Pancreas (tissue), 10 donors: ENCODE measurements around the gene AGBL4. TPM values are rescaled to one million over a fixed set of nuclear protein-coding genes. Genes with fewer than 3 reads are reported as not detected.

Experiments used
- ATAC-seq, 4 donors: fragments of 200-7000 bp; cut with Tn5 transposase; one replicate each; pipeline versions ENCODE4 v1.8.0 to v1.9.1; 2020; ENCODE audit warnings: mild to moderate bottlenecking in 4 of 4, moderate library complexity in 4 of 4
- DNase-seq, 6 donors: peaks; one replicate each; pipeline ENCODE4 v3.0.0-alpha.2; 2020
- FAIRE-seq: peaks from 2 replicates; lab custom pipeline; 2012; peaks lifted over from hg19 to GRCh38; lab: Jason Lieb, UNC
- H3K27ac ChIP-seq, 4 donors: fragments of 200-600 bp; sonication (generic); 1 replicate in 3 of 4; 2 replicates in 1 of 4; pipeline versions ENCODE4 v1.5.0 to v1.8.0; 2020
- H3K27me3 ChIP-seq, 4 donors: fragments of 200-600 bp; one replicate each; pipeline ENCODE4 v1.8.0; 2021
- H3K36me3 ChIP-seq, 3 donors: fragments of 200-600 bp; sonication (generic) in 1 of 3; one replicate each; pipeline versions ENCODE4 v1.5.0 to v1.8.0; 2020 to 2021
- H3K4me1 ChIP-seq, 3 donors: fragments of 200-600 bp; one replicate each; pipeline ENCODE4 v1.8.0; 2021
- H3K4me3 ChIP-seq, 4 donors: fragments of 200-600 bp; sonication (generic) in 2 of 4; one replicate each; pipeline versions ENCODE4 v1.5.0 to v1.8.0; 2020 to 2021
- H3K9me3 ChIP-seq, 4 donors: fragments of 200-600 bp; one replicate each; pipeline ENCODE4 v1.8.0; 2021
- WGBS, 2 donors: extraction: QIAGEN DNeasy Blood & Tissue Kit; methylation state at CpG; one replicate each; pipeline ENCODE4 v1.1.7; 2013; 5-methylcytosine and 5-hydroxymethylcytosine counted together
- intact Hi-C, 3 donors: fragments of 100-400 bp; cut with DNase I; formaldehyde crosslinking; loops; one replicate each; pipeline versions ENCODE4 v1.11.1 to v1.14.2; 2022
- polyA plus RNA-seq, 2 donors: library from polyadenylated mRNA; stranded (reverse); fragments of 200-250 nt; gene quantifications; one replicate each; pipeline ENCODE4 v1.2.3, GENCODE V29; 2013
- total RNA-seq, 6 donors: library from RNA; stranded (reverse); fragmentation: NEBNext Ultra II Directional in 4 of 6; extraction: Animal tissue kit (Norgen Biotek cat#: 25700) in 4 of 6; gene quantifications; one replicate each; pipeline versions ENCODE4 v1.2.1 to v1.2.4, GENCODE V29; 2021 to 2023
- TF ChIP-seq, protein P1 (sequence below), 4 donors: fragments of 200-600 bp; sonication (generic) in 3 of 4; IDR thresholded peaks; one replicate each; pipeline versions ENCODE4 v1.5.0 to v1.8.0; 2021; ENCODE audit warnings: antibody characterized with exemption in 4 of 4
- donor health status: healthy with polysubstance abuse.
- donor health status: DM: no; HTN: no; CAD: no; lungs with moderate emphysema.
- donor health status: DM: no; HTN: no; CAD: no.
- donor health status: control.
- donor health status: control.
- donor health status: Bipolar disorder and iron deficiency.
- donor health status: DM: yes; HTN: yes; CAD: no.
- donor health status: DM: no; HTN: no; CAD: no.
- donor health status: DM: no; HTN: no; CAD: no.
- donor health status: DM: yes; HTN: yes; CAD: no.

The AGBL4 gene
- total and polyA plus RNA-seq, 8 donors, result 0.15 to 1.2 (median 0.59) TPM

DNA sequence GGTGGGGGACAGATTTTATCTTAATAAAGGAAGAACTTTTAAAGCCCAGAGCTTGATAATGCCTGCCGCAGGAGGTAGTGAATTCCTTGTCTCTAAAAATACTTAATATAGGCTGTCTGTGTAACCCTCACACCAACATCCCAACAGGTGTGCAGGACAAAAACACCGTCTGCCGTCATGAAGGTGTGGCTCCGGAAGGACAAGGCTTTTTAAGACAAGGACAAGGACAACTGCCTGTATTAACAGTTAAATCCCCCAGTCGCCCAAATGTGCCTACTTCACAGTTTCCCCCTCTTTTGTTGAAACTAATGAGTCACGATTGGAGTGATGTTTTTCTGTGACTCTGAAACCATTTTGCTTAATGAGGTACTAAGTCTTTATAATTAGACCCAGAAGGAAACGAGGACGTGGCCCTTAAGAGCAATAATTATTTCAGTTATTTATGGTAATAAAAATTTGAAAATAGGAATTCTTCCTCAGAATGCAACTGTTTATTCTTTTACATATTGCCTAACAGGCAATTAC lies 1524.5 kb downstream of the AGBL4 start:
- Histone ChIP-seq H3K9me3 (no peaks in the 10 kb centered on the region), H3K4me3 (no peak overlapping the region), H3K4me1 (no peaks in the 10 kb centered on the region), H3K27me3 (no peaks in the 10 kb centered on the region), H3K27ac (no peak overlapping the region), H3K36me3 (no peaks in the 10 kb centered on the region)
- WGBS, 2 donors, result 70 to 82% methylated on average over 8 of the region's 8 CpGs
- DNase-seq, result no peak
- no peak for FAIRE-seq
- intact Hi-C loops, result no loop called here
- TF ChIP-seq, protein P1, sequence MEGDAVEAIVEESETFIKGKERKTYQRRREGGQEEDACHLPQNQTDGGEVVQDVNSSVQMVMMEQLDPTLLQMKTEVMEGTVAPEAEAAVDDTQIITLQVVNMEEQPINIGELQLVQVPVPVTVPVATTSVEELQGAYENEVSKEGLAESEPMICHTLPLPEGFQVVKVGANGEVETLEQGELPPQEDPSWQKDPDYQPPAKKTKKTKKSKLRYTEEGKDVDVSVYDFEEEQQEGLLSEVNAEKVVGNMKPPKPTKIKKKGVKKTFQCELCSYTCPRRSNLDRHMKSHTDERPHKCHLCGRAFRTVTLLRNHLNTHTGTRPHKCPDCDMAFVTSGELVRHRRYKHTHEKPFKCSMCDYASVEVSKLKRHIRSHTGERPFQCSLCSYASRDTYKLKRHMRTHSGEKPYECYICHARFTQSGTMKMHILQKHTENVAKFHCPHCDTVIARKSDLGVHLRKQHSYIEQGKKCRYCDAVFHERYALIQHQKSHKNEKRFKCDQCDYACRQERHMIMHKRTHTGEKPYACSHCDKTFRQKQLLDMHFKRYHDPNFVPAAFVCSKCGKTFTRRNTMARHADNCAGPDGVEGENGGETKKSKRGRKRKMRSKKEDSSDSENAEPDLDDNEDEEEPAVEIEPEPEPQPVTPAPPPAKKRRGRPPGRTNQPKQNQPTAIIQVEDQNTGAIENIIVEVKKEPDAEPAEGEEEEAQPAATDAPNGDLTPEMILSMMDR (IDR thresholded peaks at IDR 0.05), result no peak
- no peak for ATAC-seq

DNA sequence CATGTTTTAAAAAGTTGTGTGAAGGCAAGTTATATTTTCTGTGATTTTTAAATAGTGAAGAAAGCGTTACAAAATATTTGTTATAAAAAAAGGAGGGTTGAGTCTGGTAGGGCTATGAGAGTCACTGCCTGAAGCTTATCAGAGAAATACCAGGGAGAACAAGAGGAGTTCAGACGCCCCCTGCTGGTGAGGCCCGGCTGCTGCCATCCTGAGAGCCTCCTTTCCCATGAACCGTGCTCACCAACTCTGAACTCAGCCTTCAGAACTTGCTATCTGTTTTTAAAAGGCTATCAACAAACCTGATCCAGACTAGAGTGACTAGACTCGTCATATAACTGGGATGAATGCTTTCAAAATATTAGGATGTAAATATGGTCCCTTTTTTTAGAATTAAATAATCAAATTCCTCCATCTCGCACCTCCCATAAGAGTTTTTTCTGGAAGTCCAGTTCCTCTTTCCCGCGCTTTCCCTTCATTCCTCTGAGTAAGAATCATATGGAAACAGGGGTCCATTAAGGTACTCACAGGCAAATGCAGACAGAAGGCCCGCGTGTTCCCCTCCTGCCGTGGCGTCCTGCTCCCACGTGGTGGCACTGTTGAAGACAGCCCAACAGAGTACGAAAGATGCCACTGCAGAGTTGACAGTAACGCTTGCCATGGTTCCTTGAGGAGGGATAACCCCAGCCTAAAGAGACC lies 1525.5 kb downstream of the AGBL4 start:
- Histone ChIP-seq H3K9me3 (no peaks in the 10 kb centered on the region), H3K27me3 (no peaks in the 10 kb centered on the region), H3K4me1 (no peaks in the 10 kb centered on the region), H3K4me3 (no peak overlapping the region), H3K27ac (no peak overlapping the region), H3K36me3 (no peaks in the 10 kb centered on the region)
- TF ChIP-seq, protein P1 (IDR thresholded peaks at IDR 0.05), result peak; percentile 84 to 93 (median 88)
- peak; percentile 78 for FAIRE-seq
- ATAC-seq, result peak; percentile 91 to 98 (median 96)
- intact Hi-C loops, result no loop called here
- 20 to 22% methylated on average over 15 of the region's 15 CpGs for WGBS, 2 donors
- DNase-seq, result peak; percentile 49 to 89 (median 77)

DNA sequence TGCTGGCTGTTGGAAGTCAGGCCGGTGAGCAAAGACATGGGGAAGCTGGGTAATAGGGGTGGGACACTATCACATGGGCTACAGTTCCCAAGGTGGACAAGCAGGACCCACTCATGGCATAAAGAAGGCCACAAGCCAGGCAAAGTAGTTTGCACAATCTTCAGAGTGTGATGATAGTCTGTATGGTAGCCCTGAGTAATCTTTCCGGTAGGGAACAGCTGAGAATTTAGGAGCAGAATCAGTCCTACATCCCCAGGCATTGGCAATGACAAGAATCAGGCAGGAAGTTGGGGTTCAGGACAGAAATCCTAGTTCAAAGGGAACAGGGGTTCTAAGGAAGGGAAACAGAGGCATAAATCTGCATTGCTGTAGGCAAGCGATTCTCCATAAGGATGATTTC lies 1527.8 kb downstream of the AGBL4 start:
- intact Hi-C loops, result no loop called here
- 91 to 94% methylated on average over 3 of the region's 3 CpGs for WGBS, 2 donors
- DNase-seq, result no peak

DNA sequence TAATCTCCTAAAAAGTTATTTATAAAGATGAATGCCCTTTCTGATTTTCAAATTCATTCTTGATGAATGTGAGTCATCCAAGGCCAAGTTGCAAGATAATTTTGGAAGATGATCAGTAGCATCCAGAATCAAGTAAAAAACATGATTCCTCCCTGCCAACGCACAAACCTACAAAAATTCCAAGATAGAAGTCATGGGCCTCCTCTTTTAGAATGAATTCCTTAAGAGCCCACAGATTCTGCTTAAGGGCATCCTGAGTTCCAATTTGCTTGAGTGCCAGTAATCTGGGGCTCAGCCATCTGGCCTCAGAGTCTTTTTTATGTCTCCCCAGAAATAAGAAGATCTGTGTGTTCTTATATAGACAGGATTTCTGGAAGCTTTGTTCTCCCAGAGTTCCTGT lies 1528.6 kb downstream of the AGBL4 start:
- Histone ChIP-seq H3K27me3 (no peaks in the 10 kb centered on the region), H3K4me3 (no peak overlapping the region), H3K27ac (no peak overlapping the region), H3K9me3 (no peaks in the 10 kb centered on the region), H3K4me1 (no peaks in the 10 kb centered on the region), H3K36me3 (no peaks in the 10 kb centered on the region)
- FAIRE-seq, result no peak
- TF ChIP-seq, protein P1 (IDR thresholded peaks at IDR 0.05), result no peak
- no peak for ATAC-seq
- no peak for DNase-seq
- 75 to 85% methylated on average over 1 of the region's 1 CpG for WGBS, 2 donors
- intact Hi-C loops, result no loop called here

More for the DNA sequence above, 1527.8 kb downstream of the AGBL4 start:
- Histone ChIP-seq H3K36me3 (no peaks in the 10 kb centered on the region), H3K27ac (no peak overlapping the region), H3K9me3 (no peaks in the 10 kb centered on the region), H3K27me3 (no peaks in the 10 kb centered on the region), H3K4me3 (no peak overlapping the region), H3K4me1 (no peaks in the 10 kb centered on the region)
- TF ChIP-seq, protein P1 (IDR thresholded peaks at IDR 0.05), result no peak
- FAIRE-seq, result no peak
- ATAC-seq, result no peak
